Neural cell (in vitro differentiated cells): Measurements from ENCODE around the gene NCAM1. TPM values are rescaled to one million over a fixed set of nuclear protein-coding genes. Genes with fewer than 3 reads are reported as not detected.

Source experiments
- H2AFZ ChIP-seq: fragments of 200-600, 300-800 bp; sonication (generic), shearing (Covaris generic); 2 replicates; pipeline ENCODE4 v1.6.0; 2014; ENCODE audit warnings: low read depth, mild to moderate bottlenecking, antibody characterized with exemption, low read length, moderate library complexity
- H3F3A ChIP-seq: fragments of 200-600 bp; shearing (Covaris generic); 2 replicates; pipeline ENCODE4 v1.6.1; 2016; ENCODE audit warnings: mild to moderate bottlenecking, moderate library complexity, mixed read lengths, antibody characterized with exemption, low read length; ENCODE audit not compliant: insufficient read depth, poor library complexity, severe bottlenecking
- H3K27ac ChIP-seq: fragments of 200-600, 300-800 bp; sonication (generic), shearing (Covaris generic); 2 replicates; pipeline ENCODE4 v1.5.1; 2014; ENCODE audit warnings: mild to moderate bottlenecking, low read length, moderate library complexity
- H3K27me3 ChIP-seq: fragments of 300-800, 200-600 bp; sonication (generic), shearing (Covaris generic); 2 replicates; pipeline ENCODE4 v1.6.0; 2014; ENCODE audit warnings: mild to moderate bottlenecking, low read depth, low read length, moderate library complexity; ENCODE audit not compliant: insufficient read depth
- H3K36me3 ChIP-seq: fragments of 300-800, 200-600 bp; sonication (generic), shearing (Covaris generic); 2 replicates; pipeline ENCODE4 v1.5.1; 2014; ENCODE audit warnings: mild to moderate bottlenecking, antibody characterized with exemption, low read length, moderate library complexity; ENCODE audit not compliant: insufficient read depth
- H3K4me2 ChIP-seq: fragments of 300-800, 200-600 bp; sonication (generic), shearing (Covaris generic); 2 replicates; pipeline ENCODE4 v1.6.0; 2014; ENCODE audit warnings: mild to moderate bottlenecking, low read length
- H3K4me3 ChIP-seq: fragments of 300-800, 200-600 bp; sonication (generic), shearing (Covaris generic); 2 replicates; pipeline ENCODE4 v1.5.1; 2014; ENCODE audit warnings: mild to moderate bottlenecking, low read length, moderate library complexity
- H3K79me2 ChIP-seq: fragments of 200-600 bp; shearing (Covaris generic); replicated peaks from 2 replicates; pipeline ENCODE4 v1.6.0; 2014; ENCODE audit warnings: mild to moderate bottlenecking, low read length, moderate library complexity; ENCODE audit not compliant: insufficient read depth
- H3K9ac ChIP-seq: fragments of 300-800, 200-600 bp; sonication (generic), shearing (Covaris generic); 2 replicates; pipeline ENCODE4 v1.6.1; 2016; ENCODE audit warnings: mild to moderate bottlenecking, low read length, mixed read lengths
- H3K9me2 ChIP-seq: fragments of 200-600 bp; shearing (Covaris generic); 2 replicates; pipeline ENCODE4 v1.6.1; 2016; ENCODE audit warnings: mild to moderate bottlenecking, low read length, mixed read lengths; ENCODE audit not compliant: insufficient read depth
- H3K9me3 ChIP-seq: fragments of 200-600, 300-800 bp; sonication (generic), shearing (Covaris generic); 2 replicates; pipeline ENCODE4 v1.6.1; 2016; ENCODE audit warnings: mild to moderate bottlenecking, mixed run types, low read length, moderate library complexity, mixed read lengths
- H4K20me1 ChIP-seq: fragments of 200-600 bp; shearing (Covaris generic); 2 replicates; pipeline ENCODE4 v1.6.1; 2016; ENCODE audit warnings: mild to moderate bottlenecking, mixed run types; ENCODE audit not compliant: insufficient read depth
- CTCF ChIP-seq: fragments of 450-650 bp; IDR thresholded peaks from 2 replicates; pipeline ENCODE4 v1.5.1; 2014; ENCODE audit warnings: antibody characterized with exemption, mild to moderate bottlenecking, moderate library complexity; ENCODE audit not compliant: poor library complexity, severe bottlenecking
- EP300 ChIP-seq: fragments of 450-650 bp; conservative IDR thresholded peaks from 2 replicates; pipeline ENCODE4 v1.6.1; 2014; ENCODE audit warnings: antibody characterized with exemption, mild to moderate bottlenecking, moderate library complexity; ENCODE audit not compliant: poor library complexity, severe bottlenecking
- EZH2 ChIP-seq: fragments of 200-600, 300-800 bp; shearing (Covaris generic), sonication (generic); IDR thresholded peaks from 2 replicates; pipeline ENCODE4 v1.6.1; 2014; ENCODE audit warnings: antibody characterized with exemption, low read length, borderline replicate concordance, mild to moderate bottlenecking; ENCODE audit not compliant: insufficient read depth, poor library complexity, severe bottlenecking
- MXI1 ChIP-seq: fragments of 450-650 bp; conservative IDR thresholded peaks from 2 replicates; pipeline ENCODE4 v1.6.1; 2014; ENCODE audit warnings: antibody characterized with exemption, mild to moderate bottlenecking; ENCODE audit not compliant: poor library complexity, severe bottlenecking
- POLR2AphosphoS5 ChIP-seq: IDR thresholded peaks from 2 replicates; pipeline ENCODE4 v1.6.1; 2012
- RAD21 ChIP-seq: fragments of 450-650 bp; conservative IDR thresholded peaks from 2 replicates; pipeline ENCODE4 v1.6.1; 2014; ENCODE audit warnings: antibody characterized with exemption, mild to moderate bottlenecking, moderate library complexity
- REST ChIP-seq: IDR thresholded peaks from 2 replicates; pipeline ENCODE4 v1.6.1; 2012; ENCODE audit warnings: borderline replicate concordance
- SMC3 ChIP-seq: fragments of 450-650 bp; conservative IDR thresholded peaks from 2 replicates; pipeline ENCODE4 v1.6.1; 2014; ENCODE audit warnings: antibody characterized with exemption, mild to moderate bottlenecking, moderate library complexity; ENCODE audit not compliant: poor library complexity
- TAF1 ChIP-seq: IDR thresholded peaks from 2 replicates; pipeline ENCODE4 v1.6.1; 2012; ENCODE audit warnings: low read depth
- polyA plus RNA-seq: library from polyadenylated mRNA; depleted of rRNA; stranded (reverse); fragments of >200 nt; gene quantifications from 2 replicates; pipeline ENCODE4 v1.2.3, GENCODE V29; 2014

The NCAM1 gene
- polyA plus RNA-seq, 1 donor from 2014 or later = 120 TPM

- no peak overlapping the region for H2AFZ ChIP-seq
- TF ChIP-seq CTCF (no peak), RAD21 (no peak), EZH2 (no peak), REST (no peak), SMC3 (no peak), EP300 (no peak), MXI1 (no peak), TAF1 (no peak), POLR2AphosphoS5 (no peak)
- H3K4me3 ChIP-seq = no peak overlapping the region
- H4K20me1 ChIP-seq = no peaks in the 10 kb centered on the region
- H3K4me2 ChIP-seq = no peak overlapping the region
- H3F3A ChIP-seq = no peaks in the 10 kb centered on the region
- H3K9ac ChIP-seq = no peak overlapping the region
- no peaks in the 10 kb centered on the region for H3K9me2 ChIP-seq
- H3K27me3 ChIP-seq = no peaks in the 10 kb centered on the region
- no peaks in the 10 kb centered on the region for H3K79me2 ChIP-seq
- no peak overlapping the region for H3K27ac ChIP-seq
- no peaks in the 10 kb centered on the region for H3K36me3 ChIP-seq
- H3K9me3 ChIP-seq = no peaks in the 10 kb centered on the region
Measured at GRCh38 chr11:113151521-113151920, 190.3 kb downstream of the NCAM1 start.

- Histone ChIP-seq H3K4me3 (no peak overlapping the region), H3K4me2 (no peak overlapping the region), H3K9me3 (no peaks in the 10 kb centered on the region), H3K36me3 (no peaks in the 10 kb centered on the region), H3K9me2 (no peaks in the 10 kb centered on the region), H3K27ac (no peak overlapping the region), H3K9ac (no peak overlapping the region), H3K27me3 (no peaks in the 10 kb centered on the region), H3K79me2 (no peaks in the 10 kb centered on the region), H4K20me1 (no peaks in the 10 kb centered on the region), H2AFZ (no peak overlapping the region), H3F3A (no peaks in the 10 kb centered on the region)
- TF ChIP-seq SMC3 (no peak), REST (no peak), RAD21 (no peak), CTCF (no peak), EZH2 (no peak), TAF1 (no peak), MXI1 (no peak), EP300 (no peak), POLR2AphosphoS5 (no peak)
Measured at GRCh38 chr11:113152500-113152899, 191.3 kb downstream of the NCAM1 start.
